Stimulated activated CD4-positive, alpha-beta T cell treated with anti-CD3 and anti-CD28 coated beads, Interleukin-15, amount 100 ng/mL, for 24 hours (primary cell): ENCODE data around the gene COL4A2.
"Not testable (repeated sequence)": the region's sequence is repeated elsewhere in the genome, so short reads cannot be mapped to it uniquely, and the experiment has no call there.

Experiments used
- DNase-seq: peaks from one replicate; pipeline ENCODE4 v3.0.0-alpha.2; 2020

The COL4A2 gene

DNA sequence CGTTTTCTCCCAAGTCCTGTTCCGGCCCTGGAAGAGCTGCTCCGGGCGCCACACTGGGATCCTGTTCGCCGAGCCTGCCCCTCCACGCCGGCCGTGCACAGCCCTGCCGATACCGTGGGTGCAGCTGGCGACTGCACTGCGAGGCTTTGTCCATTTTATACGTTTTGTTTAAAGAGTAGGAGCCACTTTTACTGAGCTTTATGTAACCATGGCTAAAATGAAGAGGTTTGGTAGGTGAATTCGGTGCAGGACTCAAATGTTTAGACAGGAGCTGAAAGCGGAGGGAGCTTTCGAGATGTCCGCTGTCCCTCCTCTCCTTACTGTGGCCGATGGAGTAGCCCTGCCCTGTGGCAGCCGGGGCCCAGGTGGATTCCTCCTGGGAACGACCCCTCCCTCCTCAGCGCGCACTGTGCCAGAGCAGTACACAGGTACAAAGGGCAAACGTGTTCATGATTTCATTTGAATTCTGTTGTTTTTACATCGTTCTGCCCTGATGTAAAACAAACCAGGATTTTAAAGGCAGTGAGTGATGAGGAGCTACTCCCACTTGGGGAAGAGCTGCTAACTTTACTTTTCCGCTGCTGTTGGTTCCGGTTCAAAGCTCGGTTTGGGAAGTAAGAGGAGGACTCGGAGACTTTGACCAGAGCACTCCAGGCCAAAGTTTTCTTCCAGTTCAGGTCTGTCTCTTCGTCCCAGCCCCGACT is 1.7 kb downstream of the COL4A2 start:
- no peak for DNase-seq

DNA sequence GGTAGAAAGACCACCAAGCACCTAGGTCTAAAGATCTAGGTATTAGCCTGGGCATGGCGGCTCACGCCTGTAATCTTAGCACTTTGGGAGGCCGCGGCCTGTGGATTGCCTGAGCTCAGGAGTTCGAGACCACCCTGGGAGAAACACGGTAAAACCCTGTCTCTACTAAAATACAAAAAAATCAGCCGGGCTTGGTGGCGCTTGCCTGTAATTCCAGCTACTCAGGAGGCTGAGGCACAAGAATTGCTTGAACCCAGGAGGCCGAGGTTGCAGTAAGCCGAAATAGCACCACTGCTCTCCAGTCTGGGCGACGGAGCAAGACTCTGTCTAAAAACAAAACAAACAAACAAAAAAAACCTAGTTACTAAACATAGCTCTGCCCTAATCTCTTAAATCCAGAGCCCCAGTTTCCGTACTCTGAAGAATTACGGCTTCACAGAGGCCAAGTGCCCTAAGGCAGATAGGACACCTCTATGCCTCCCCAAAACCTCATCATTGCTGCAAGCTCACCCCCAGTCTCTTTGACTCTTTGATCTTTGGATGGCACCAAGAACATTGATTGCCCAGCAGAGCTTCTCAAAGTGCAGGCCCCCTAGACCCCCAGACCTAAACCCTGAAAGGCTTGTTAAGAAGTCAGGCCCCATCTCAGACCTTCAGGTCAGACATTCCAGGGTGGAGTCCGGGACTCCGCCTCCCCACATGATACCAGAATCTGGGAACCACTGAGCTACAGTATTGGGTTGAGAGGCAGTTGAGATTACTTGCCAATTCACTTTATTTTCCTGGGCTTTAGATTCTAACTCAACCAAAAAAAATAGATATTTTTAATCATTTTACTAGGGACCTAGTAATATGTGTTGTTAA is 2.8 kb downstream of the COL4A2 start:
- no peak for DNase-seq

DNA sequence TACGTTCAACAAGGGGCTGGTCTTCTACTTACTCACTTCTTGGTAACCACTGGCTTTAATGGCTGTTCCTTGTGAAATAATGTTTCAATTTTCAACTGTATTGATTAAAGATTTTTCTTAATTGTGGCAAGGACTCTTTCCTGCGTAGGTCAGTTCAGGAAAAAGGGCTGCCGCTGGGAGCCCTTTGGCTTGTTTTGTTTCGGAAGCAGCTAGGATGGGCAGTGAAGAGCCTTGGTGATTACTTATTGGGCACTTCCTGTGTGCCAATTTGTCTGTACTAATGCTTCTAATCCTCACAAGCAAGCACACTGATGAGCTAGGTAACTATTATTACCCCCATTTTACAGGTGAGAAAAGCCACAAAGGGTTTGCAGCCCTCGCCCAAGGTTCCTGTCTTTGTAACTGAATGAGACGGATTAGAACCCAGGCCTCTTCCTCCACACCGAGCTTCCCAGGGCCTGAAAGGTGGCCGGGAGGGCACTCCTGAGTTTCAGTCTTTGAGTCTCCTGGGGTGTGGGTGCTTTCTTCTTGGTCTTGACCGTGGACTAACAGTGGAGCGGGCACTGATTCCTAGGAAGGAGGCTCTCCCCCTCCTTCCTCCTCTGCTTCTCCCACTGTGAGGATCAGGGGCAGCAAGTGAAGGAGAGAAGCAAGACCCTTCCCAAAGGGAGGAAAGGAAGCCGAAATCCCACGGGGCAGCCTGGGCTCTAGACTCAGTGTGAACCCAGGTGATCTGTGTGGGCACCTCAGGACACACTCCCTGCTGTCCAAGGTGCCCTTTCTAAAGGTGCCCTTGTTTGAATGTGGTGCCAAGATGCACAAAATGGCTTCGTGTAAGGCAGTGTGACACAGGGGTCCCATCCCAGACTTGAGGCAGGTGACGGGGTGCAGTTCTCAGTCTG is 3.7 kb downstream of the COL4A2 start:
- no peak for DNase-seq

- no peak for DNase-seq
Measured at GRCh38 chr13:110311443-110312338, 4.6 kb downstream of the COL4A2 start.

DNA sequence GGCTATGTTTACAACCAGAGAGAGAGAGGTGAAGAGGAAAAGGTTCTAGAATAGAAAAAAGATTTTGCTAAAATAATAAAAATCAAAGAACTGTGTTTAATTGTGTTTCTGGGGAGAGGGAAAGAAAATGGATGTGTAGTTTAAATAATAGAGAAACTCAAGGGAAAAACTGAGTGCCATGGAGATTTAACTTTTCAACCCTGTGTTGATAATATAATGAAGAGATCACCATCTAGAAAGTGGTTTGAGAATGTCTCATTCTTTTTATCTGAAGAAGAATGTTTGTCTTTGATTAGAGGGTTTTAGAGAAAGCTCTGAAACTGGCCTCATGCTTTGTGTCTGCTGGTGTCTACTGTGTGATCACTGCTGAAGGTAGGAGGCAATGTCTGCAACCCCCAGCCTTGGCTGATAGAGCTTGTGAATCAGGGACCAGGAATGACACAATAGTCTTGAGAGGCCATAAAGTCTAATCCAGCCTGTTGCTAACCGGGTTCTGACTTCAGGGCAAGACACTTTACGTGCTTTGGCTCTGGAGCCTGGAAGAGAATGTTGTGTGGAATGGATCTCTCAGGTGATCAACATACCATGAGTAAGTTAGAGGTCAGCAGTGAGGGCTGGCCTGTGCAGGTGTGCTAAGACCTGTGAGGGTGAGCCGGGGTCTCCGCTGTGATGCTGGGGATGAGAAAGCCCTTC is 5.4 kb downstream of the COL4A2 start:
- DNase-seq, result no peak

DNA sequence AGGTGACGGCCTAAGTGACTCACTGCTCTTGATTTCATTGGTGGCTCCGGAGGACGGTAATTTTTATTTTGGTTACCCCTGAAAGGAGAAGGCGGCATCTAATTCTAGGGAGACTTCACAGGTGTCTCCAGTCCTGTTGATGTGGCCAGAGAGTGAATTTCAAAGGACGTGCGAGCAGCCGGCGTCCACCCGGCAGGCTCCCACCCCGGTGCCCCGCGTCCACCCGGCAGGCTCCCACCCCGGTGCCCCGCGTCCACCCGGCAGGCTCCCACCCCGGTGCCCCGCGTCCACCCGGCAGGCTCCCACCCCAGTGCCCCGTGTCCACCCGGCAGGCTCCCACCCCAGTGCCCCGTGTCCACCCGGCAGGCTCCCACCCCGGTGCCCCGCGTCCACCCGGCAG is 6.2 kb downstream of the COL4A2 start:
- DNase-seq, result not testable (repeated sequence)

DNA sequence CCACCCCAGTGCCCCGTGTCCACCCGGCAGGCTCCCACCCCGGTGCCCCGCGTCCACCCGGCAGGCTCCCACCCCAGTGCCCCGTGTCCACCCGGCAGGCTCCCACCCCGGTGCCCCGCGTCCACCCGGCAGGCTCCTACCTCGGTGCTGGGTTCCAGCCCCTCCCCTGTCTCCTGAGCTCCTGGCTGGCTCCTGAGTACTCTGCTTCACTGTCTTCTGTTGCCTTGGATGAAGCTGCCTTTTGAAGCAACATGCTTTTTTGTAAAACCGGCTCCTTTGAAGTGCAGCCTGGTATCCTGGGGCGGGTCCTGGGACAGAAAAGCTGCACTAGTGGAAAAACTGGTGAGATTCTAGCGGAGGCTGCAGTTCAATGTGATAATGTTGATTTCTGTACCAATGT is 6.6 kb downstream of the COL4A2 start:
- DNase-seq, result not testable (repeated sequence)

- DNase-seq, result no peak
Measured at GRCh38 chr13:110314516-110315245, 7.6 kb downstream of the COL4A2 start.

DNA sequence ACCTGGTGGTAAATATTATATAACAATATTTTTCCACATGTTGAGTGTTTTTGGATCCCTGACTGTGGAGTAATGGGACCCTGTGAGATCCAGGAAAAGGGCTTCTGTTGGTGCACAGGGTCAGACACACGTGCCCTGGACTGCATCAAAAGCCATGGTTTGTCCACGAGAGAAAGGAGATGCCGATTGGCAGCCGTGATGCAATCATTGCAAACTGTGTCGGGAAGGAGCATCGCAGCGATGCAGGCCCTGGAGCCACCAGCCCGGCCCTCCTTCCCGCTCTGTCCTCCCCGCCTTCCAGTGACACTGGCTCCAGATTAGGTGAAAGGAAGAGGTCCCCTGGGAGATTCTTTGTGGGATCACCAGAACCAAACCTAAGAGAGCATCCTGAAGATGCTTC is 9.1 kb downstream of the COL4A2 start:
- no peak for DNase-seq

DNA sequence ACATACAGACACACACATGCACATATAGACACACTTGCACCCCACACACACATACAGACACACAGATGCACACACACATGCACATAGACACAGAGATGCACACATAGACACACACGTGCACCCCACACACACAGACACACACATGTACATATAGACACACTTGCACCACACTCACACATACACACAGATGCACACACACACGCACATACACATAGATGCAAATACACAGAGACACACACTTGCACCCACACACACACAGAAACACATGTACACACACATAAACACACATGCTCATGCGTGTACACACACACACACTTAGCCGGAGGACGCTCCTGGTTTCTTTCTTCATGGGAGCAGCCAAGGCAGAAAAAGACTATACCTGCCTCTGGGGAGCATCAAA is 10.0 kb downstream of the COL4A2 start:
- DNase-seq, result no peak

DNA sequence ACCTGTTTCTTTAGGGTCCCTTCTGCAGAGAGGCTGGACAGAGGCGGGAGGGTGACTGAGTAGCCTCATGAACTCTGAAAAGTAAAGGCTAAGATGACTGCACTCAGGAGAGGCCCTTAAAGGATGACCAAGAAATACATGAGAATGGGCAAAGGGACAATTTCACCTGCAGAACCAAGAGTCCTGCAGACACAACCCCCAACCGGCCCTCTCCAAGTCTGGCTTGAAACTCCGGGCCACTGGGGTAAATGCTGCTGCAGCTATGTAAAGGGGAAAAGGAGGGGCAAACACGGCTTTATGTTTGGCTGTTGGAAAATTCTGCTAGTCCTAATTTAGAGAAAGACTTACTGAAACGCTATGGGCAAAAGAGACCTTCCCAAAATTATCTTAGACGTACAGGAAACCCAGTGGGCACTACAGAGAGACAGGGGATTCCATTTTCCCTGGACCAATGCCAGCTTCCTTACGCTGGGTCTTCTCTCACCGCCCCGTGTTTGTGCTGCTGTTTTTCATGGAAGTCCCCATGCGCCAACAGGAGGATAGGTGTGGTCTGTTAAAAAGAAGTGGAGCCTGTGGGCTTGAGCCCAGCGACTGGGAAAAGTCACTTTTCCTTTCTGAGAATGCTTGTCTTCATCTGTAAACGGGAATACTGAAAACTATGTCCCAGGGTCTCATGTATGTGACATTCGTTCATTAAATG is 10.6 kb downstream of the COL4A2 start:
- DNase-seq, result no peak

- no peak for DNase-seq
Measured at GRCh38 chr13:110318920-110319319, 11.8 kb downstream of the COL4A2 start.

DNA sequence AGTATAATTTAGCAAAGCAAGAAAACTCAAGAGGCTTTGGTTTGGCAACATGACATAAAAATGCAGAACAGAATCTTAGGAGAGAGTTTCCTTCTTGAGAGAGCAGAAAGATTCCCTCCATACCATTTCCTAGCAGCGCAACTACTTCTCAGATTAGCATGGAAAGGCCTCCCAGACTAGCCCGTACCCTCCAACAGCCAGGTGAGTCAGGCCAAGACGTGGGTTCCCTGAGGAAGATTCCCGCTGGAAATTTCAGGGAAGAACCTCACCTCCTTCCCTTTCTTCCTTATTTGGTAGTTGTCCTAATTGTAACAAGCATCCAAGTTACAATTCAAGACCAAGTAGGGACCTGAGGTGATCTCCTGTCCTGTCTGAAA is 12.3 kb downstream of the COL4A2 start:
- DNase-seq, result no peak

DNA sequence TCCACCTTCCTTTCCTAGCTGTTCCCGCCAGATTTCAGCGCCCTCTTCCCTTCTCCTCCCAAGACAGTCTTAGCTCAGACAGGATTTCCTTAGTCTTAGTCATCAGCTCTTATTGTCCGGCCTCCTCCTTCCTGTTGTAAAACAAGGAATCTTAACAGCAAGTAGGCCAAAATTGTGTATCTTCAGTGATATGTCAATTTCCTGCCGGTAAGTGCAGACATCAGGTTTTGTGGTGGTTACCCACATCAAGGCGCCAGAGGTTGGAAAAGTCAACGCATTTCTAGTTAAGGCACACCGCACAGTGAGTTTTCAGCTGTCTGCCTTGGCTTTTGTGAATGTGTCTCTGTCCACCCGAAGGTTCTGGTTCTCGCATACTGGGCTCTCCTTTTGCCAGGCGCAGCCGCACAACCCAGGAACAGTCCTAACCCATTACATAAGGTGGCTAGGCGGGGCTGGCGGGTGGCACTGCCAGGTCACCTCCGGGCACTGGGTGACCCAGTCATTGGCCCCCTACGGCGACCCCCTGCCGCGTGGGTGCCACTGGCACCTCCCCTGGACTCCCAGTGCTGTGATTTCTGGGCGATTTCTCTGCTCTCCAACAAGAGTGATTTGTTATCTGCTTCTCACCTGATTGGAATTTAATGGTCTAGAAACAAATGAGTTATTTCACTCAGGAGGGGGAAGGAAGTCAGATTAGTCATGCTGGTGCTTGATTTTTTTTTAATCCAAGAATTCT is 12.9 kb downstream of the COL4A2 start:
- peak; percentile 50 for DNase-seq

DNA sequence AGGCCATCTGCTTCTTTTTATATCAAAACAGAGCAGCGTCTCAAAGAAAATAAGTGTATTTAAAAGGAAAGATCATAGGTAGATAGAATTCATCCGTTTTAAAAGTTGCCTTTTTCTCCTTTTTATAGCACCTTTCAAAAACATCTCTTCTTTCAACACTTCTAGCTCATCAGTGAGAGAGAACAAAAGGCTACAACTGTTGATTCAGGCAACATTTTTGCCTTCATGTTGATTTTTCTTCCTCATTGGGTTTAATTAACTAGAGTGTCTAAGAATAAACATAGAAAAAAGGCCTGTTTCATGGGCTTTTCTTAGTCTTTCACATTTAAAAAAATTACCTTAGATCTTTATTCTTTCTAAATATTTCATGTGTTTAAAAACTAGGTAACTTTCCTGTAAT is 13.6 kb downstream of the COL4A2 start:
- no peak for DNase-seq

DNA sequence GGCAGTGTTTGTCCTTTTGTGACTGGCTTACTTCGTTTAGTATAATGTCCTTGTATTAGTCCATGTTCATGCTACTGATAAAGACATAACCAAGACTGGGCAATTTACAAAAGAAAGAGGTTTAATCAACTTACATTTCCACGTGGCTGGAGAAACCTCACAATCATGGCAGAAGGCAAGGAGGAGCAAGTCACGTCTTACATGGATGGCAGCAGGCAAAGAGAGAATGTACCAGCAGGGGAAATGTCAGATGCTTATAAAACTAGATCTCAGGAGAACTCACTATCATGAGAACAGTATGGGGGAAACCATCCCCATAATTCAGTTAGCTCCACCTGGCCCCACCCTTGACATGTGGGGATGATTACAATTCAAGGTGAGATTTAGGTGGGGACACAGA is 14.5 kb downstream of the COL4A2 start:
- DNase-seq, result not testable (repeated sequence)

- DNase-seq, result no peak
Measured at GRCh38 chr13:110322126-110322827, 15.2 kb downstream of the COL4A2 start.

GRCh38 chr13:110322828-110323171 is 15.7 kb downstream of the COL4A2 start:
- DNase-seq, result no peak
